ENCODE measurements around the gene SELENOM.

GRCh38 chr22:31136155-31136554, 28.8 kb upstream of the SELENOM start:
- no peak for TF ChIP-seq TAF1 (IDR thresholded peaks at IDR 0.05; ENCODE audit: low read depth, low read length)
- no peak for TF ChIP-seq POLR2AphosphoS5 (IDR thresholded peaks at IDR 0.05; ENCODE audit: low read depth, low read length)
